Inferior parietal cortex (tissue), 1 donor: ENCODE data around the gene SPATA31D4.
"Not testable (repeated sequence)": the region's sequence is repeated elsewhere in the genome, so short reads cannot be mapped to it uniquely, and the experiment has no call there.

ENCODE experiments used
- DNase-seq: peaks from one replicate; pipeline ENCODE4 v3.0.0-alpha.2; 2016; ENCODE audit errors: extremely low spot score

SPATA31D4 gene

DNA sequence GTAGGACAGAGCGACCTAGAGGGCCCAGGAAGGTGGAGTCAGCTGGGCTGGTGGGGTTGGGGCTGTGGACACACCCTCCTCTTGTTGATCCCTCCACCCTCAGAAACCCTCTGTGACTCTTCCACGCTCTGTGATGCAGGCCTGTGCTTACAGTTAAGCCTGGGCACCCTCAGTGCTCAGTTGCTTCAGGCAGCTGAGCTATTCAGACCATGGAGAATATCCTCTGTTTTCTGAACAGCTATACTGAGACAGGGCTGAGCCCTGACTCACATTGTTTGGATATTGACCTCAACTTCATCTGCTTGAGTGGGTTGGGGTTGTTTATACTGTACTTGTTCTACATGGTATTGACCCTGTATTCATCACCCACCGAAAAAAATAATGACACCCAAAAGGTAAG, at the start of gene SPATA31D4:
SPATA31D4 (plus strand) TSS at position 124 of the 400 bp plus-strand sequence; CDS start at position 210, 86 bp downstream.
- not testable (repeated sequence) for DNase-seq

DNA sequence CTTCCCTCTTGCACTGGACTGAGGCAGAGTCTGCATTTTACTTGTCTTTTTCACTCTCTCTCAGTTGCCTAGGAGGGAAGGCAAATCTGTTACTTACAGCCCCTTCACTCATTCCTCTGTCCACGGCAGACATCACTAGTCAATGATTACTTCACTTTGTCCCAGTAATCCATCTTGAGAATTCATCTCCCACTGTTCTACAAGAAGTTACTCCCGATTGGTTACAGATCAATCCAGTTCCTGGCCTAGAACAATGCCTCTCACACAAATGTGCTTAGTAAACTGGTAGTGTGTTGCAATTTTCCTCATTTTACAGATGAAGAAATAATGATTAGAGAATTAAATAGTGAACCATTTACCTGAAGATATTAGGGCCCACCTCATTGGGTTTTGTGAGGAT, 49.7 kb upstream of the SPATA31D4 start:
- no peak for DNase-seq

DNA sequence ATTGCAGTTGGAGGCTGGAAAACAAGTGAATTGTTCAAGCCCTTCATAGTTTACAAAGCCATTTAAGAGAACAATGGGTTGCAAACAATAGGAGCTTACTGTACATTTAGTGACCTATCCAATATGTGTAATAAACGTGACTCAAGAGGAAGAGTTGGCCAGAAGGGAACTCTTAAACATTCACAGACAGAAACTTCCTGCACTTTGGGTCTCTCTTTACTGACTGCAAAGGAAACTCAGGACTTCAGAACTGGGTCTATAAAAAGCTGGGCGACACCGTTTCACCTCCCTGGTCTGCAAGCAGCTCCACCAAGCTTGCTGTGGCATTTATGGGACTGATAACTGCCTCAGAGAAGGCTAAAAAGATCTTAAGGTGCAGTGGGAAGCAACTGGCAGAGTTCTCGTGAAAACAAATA, 48.7 kb upstream of the SPATA31D4 start:
- DNase-seq: no peak

DNA sequence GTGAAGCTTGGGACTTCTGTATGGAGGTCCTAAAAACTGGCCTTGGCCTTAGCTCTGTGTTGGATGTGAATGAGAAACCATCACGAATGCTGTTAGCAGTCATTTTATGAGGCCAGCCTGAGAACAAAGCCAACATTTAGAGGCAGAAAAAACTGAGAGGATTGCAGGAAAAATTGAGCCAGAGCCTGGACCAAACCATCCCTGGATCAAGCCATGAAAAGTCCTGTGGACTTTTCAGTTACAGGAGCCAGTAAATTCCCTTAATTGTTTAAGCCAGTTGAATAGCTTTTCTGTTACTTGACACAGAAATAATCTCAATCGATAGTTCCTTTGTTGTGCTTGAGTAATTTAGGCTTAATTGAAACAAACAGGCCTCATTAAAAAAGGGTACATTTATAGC, 42.6 kb upstream of the SPATA31D4 start:
- no peak for DNase-seq

DNA sequence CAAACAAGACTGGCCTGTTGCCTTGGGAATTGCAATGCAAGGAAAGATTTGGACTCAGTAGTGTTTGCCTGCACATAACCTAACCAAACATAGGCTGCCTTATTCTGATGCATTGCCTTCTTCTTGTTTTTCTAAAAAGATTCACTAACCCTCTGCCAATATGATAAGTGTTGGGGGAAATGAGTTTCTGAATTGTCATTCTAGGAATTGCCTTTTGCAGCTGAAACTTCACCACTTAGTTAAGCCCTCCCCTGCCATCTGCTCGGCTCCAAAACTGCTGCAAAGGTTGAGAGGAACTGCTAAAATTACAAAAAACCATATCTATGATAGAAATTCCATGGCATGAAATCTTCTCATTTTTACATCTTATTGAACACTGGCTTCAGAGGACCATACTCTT, 41.6 kb upstream of the SPATA31D4 start:
- peak; percentile 26 for DNase-seq

DNA sequence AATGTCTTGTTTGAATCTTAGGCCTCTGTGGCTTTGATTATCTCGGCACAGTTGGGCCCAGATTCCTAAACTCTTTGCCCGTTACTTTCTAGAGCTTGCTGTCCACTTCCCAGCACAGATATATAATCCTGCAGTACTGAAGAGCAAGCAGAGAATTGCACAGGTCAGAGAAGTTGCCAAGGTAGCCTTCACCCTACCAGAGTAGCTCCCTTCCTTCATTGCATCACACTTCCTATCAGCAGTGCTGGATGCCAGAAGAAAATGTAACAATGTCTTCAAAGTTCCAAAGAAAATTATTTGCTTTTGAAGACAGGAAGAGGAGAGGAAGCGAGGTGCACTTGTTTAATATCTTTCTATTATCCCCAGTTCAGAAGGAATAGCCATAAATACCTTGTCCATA, 38.1 kb upstream of the SPATA31D4 start:
- DNase-seq: no peak

DNA sequence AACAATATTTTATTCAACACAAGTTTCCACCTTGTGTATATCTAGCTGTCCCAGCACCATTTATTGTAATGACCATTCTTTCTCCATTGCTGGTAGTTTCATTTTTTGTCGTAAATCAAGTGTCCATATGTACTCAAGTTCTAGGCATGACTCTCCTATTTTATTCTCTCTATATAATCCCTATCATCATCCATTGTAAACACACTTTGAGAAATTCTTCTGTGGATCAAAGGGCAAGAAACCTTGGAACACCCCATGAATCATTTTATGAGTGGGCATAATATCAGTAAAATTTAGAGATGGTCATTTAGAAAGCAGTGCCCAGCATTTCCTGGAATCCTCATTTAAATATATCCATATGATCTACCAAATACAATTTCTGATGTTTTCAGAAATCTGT, 35.8 kb upstream of the SPATA31D4 start:
- no peak for DNase-seq

DNA sequence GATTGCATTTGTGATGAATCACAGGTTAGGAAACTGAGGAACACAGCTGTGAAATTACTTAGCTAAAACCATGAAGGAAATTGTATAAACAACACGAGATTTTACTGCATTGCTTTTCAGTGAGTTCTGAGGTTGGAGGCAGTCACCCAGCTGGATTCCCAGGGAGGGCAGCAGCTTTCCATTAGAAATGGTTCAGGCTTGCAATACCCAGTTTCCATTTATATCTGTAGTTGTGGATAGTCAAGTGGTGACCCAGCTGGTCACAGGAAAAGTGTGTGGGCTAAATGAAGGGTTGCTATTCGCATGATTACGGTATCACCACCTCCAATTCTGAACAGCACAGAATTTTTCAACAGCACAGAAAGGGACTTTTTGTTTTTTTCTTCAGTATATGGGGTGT, 34.3 kb upstream of the SPATA31D4 start:
- DNase-seq: no peak

DNA sequence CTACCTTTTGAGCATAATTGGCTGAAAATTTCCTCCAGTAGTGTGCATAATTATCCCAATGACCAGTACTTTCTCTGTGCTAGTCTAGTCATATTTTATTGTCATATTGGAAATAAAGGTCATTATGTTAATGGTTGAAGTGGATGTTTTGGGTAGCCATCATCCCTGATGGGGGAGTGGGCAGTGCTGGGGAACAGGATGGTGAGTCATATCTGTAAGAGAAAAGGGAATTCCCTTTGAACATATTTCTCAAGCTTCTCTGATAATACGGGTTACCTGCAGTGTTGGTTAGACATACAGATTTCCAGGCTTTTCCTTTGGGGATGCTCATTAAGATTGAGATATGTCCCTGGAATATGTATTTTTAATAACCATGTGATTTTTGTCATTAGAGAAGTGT, 33.3 kb upstream of the SPATA31D4 start:
- no peak for DNase-seq

DNA sequence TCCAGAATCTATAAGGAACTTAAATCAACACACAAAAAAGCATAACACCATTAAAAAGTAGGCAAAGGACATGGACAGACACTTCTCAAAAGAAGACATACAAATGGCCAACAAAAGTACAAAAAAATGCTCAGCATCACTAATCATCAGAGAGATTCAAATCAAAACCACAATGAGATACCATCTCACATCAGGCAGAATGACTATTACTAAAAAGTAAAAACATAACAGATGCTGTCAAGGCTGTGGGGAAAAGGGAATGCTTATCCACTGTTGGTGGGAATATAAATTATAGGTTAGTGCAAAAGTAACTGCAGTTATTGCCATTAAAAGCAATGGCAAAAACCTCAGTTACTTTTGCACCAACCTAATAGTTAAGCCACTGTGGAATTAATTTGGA, 32.2 kb upstream of the SPATA31D4 start:
- DNase-seq: no peak

DNA sequence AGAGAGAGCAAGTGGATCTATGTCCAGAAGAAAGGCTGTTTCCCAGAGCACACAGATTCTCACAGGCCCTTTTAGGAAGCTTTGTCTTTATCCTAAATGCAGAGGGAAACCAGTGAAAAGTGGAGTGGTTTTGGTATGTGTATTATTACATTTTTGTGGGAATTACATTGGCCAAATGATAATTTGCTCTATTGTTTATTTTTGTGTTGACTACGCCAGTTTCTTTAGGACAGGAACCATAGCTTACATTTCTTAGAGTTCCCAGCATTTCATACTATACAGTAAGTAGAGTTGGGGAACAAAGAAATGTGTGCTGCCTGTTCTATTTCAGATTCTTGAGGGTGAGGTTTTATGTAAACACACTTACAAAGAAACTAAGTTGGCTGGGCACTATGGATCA, 29.4 kb upstream of the SPATA31D4 start:
- DNase-seq: no peak

DNA sequence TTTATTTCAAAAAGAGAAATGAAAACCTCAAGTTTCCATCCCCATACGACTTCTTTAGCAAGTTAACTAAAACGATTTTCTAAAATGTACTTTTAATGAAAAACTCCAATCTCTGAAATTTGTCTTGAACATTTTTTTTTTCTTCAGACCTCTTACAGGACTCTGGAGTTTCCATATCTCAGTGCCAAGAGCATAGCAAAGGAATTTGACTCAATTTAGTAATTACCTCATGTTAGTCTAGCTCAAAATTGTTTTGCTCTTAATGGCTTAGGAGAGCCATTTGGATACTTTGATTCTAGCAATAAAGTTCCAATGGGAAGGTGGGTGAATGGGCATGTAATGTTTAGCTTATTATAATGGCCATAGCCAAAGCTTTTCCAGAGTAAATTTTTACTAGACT, 26.0 kb upstream of the SPATA31D4 start:
- no peak for DNase-seq

DNA sequence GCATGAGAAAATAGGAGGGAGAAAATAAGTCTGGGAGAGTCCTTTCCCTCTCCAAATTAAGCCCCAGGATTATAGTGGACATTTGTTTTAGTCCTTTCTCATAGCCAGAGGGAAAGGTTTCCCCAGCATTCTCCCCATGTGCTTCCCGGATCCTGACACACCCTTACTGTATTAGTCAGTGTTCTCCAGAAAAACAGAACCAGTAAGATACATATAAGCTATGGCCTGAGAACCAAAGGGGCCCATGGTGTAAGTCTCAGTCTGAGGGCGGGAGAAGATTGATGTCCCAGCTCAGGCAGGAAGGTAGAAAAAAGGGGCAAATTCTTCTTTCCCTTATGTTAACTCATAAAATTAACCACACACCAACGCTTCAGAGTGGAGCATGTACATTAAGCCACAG, 25.6 kb upstream of the SPATA31D4 start:
- DNase-seq: no peak

DNA sequence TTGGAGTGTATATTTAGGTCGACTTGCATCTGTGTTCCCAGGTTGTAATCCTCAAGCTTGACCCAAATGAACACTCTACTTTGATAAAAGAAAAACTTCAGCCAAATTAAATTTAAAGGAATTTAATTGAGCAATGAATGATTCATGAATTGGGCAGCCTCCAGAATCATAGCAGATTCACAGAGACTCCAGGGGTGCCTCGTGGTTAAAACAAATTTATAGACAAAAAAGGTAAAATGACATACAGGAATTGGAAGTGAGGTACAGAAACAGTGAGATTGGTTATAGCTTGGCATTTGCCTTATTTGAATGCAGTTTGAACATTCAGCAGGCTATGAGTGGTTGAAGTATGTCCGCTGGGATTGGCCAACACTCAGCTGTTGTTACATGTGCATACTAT, 21.6 kb upstream of the SPATA31D4 start:
- no peak for DNase-seq

DNA sequence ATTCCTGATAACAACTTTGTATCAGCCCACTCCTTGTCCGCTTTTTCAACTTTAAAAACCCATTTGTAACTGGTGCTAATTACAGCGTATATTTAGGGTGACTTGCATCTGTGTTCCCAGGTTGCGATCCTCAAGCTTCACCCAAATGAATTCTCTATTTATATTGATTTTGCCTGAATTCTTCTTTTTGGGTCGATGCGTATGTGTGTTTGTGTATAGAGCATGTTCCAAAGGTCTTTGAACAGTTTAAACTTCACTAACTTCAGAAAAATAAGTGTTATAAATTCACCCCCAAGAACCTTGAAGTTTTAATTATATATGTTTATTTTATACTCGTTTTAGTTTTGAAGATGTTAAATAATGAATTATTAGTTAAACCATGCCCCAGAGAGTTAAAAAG, 16.1 kb upstream of the SPATA31D4 start:
- no peak for DNase-seq

DNA sequence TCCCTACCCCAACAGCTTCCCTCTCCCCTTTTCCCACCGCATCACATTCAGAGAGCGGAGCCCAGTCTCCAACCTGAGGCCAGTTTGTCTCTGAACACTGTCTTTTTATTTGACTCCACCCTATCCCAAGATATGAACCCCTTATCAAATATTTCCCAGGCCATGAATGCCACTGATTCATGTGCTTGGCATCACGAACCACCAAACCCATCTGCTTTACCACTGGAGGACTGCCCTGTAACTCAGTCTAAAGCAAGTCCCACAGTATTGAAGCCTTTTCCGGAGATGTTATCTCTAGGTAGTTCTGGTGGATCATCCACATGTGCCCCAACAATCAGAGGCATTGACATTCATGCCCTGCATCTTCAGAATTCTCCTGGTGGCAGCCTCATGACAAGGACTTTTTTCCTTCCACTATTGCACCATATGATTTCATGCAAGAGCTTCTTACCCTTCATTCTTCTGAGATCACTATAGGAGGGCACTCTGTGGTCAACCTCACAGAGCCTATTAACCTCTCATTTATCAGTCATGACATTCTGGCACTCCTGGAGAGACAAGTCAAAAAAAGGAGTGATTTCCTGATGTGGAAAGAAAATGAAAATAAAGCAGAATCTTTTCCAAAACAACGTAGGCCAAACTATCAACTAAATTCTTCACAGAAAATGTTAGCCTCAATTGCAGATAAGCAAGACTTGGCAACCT, 12.3 kb upstream of the SPATA31D4 start:
- no peak for DNase-seq

DNA sequence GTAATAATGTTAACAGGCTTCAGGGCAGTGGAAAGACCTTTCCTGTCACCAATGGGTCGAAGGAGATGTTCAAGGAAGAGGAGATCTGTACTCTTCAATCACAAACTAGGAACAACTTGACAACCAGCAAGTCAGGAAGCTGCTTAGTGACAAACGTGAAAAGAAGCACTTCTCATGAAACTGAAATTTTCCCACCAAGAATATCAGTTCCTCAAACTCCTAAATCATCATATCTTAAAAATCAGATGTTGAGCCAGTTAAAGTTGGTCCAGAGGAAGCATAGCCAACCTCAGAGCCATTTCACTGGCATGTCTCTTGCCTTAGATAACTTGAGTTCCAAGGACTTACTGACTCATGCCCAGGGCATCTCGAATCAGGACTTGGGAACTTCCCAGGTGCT, 9.7 kb upstream of the SPATA31D4 start:
- not testable (repeated sequence) for DNase-seq

DNA sequence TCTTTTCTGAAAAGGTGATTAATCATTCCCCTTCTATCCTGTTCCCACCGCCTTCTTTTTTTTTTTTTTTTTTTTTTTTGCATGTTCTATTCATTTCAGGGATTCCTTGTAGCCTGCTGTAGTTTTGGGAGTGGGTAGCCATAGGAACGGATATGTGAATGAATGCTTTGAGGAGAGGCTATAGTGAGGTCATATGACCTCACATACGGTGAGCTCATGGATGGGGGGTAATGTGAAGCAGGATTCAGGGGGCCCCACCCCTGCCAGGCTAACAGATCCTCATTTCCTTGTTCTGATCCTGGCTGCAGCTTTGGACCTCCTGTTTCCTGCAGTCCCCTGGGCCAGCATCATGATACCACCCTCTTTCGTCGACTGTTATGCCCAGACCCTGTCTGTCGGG, 1.9 kb downstream of the SPATA31D4 start:
- not testable (repeated sequence) for DNase-seq

DNA sequence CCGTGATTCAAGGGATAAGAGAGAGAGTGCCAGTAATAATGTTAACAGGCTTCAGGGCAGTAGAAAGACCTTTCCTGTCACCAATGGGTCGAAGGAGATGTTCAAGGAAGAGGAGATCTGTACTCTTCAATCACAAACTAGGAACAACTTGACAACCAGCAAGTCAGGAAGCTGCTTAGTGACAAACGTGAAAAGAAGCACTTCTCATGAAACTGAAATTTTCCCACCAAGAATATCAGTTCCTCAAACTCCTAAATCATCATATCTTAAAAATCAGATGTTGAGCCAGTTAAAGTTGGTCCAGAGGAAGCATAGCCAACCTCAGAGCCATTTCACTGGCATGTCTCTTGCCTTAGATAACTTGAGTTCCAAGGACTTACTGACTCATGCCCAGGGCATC, 5.3 kb downstream of the SPATA31D4 start:
- not testable (repeated sequence) for DNase-seq

DNA sequence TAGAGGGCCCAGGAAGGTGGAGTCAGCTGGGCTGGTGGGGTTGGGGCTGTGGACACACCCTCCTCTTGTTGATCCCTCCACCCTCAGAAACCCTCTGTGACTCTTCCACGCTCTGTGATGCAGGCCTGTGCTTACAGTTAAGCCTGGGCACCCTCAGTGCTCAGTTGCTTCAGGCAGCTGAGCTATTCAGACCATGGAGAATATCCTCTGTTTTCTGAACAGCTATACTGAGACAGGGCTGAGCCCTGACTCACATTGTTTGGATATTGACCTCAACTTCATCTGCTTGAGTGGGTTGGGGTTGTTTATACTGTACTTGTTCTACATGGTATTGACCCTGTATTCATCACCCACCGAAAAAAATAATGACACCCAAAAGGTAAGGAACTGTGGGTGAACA, 15.2 kb downstream of the SPATA31D4 start, which contains the start of gene SPATA31D3:
SPATA31D3 (plus strand) TSS at position 108 of the 400 bp plus-strand sequence; CDS start at position 194, 86 bp downstream.
- not testable (repeated sequence) for DNase-seq

DNA sequence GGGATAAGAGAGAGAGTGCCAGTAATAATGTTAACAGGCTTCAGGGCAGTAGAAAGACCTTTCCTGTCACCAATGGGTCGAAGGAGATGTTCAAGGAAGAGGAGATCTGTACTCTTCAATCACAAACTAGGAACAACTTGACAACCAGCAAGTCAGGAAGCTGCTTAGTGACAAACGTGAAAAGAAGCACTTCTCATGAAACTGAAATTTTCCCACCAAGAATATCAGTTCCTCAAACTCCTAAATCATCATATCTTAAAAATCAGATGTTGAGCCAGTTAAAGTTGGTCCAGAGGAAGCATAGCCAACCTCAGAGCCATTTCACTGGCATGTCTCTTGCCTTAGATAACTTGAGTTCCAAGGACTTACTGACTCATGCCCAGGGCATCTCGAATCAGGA, 20.4 kb downstream of the SPATA31D4 start:
- DNase-seq: not testable (repeated sequence)

DNA sequence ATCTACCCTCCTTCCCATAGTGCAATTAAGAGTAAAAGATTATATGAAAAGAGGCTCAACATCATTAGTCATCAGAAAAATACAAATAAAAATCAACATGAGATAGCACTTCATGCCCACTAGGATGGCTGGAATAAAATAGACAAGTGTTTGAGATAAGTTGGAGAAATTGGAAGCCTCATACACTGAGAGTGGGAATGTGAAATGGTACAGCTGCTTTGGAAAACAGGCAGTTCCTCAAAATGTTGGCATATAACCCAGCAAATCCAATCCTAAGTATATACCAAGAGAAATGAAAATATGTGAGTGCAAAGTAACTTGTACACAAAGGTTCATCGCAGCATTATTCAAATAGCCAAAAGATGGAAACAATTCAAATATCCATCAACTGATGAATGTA, 24.9 kb downstream of the SPATA31D4 start:
- DNase-seq: no peak

DNA sequence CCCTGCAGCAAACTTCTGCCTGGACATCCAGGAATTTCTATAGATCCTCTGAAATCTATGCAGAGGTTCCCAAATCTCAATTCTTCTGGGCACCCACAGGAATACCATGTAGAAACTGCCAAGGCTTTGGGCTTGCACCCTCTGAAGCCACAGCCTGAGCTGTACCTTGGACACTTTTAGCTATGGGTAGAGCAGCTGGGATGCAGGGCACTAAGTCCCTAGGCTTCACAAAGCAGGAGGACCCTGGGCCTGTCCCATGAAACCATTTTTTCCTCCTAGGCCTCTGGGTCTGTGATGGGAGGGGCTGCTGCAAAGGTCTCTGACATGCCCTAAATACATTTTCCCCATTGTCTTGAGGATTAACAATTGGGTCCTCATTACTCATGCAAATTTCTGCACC, 27.4 kb downstream of the SPATA31D4 start:
- DNase-seq: no peak
